Keratinocyte (primary cell): ENCODE data around the gene ITCH. TPM values are rescaled to one million over a fixed set of nuclear protein-coding genes. Genes with fewer than 3 reads are reported as not detected.

Source experiments
- DNase-seq: peaks from one replicate; pipeline ENCODE4 v3.0.0-alpha.2; 2011; ENCODE audit warnings: low read depth, missing footprints, low spot score
- FAIRE-seq: peaks from 2 replicates; lab custom pipeline; 2011; peaks lifted over from hg19 to GRCh38; lab: Jason Lieb, UNC
- H2AFZ ChIP-seq: 2 replicates; pipeline ENCODE4 v1.6.0; 2012; ENCODE audit warnings: low read length, control low read depth, inconsistent platforms; ENCODE audit not compliant: control insufficient read depth
- H3K27ac ChIP-seq: 2 replicates; pipeline ENCODE4 v1.5.1; 2011; ENCODE audit warnings: low read length; ENCODE audit not compliant: control insufficient read depth, insufficient read depth
- H3K27me3 ChIP-seq: 3 replicates; pipeline ENCODE4 v1.6.0; 2011; ENCODE audit warnings: low read length; ENCODE audit not compliant: control insufficient read depth, insufficient read depth; ENCODE audit errors: extremely low read depth
- H3K36me3 ChIP-seq, 2 experiments: 2 replicates in 1 of 2; 3 replicates in 1 of 2; pipeline ENCODE4 v1.5.1; 2011; ENCODE audit warnings: low read length in 2 of 2, mild to moderate bottlenecking in 1 of 2; ENCODE audit not compliant: control insufficient read depth in 2 of 2, insufficient read depth in 2 of 2; ENCODE audit errors: extremely low read depth in 1 of 2
- H3K4me1 ChIP-seq: 3 replicates; pipeline ENCODE4 v1.5.1; 2011; ENCODE audit warnings: low read length; ENCODE audit not compliant: control insufficient read depth, insufficient read depth; ENCODE audit errors: extremely low read depth
- H3K4me2 ChIP-seq: 3 replicates; pipeline ENCODE4 v1.6.0; 2011; ENCODE audit warnings: low read depth, low read length; ENCODE audit not compliant: control insufficient read depth, insufficient read depth; ENCODE audit errors: extremely low read depth
- H3K4me3 ChIP-seq, 3 experiments: fragments of 200-600 bp in 1 of 3; sonication (generic) in 1 of 3; 2 replicates in 2 of 3; 3 replicates in 1 of 3; pipeline ENCODE4 v1.5.1; 2011 to 2016; ENCODE audit warnings: low read length in 3 of 3, mild to moderate bottlenecking in 3 of 3, control low read depth in 2 of 3, inconsistent platforms in 1 of 3, low read depth in 1 of 3, mixed read lengths in 1 of 3, mixed run types in 1 of 3, moderate library complexity in 1 of 3; ENCODE audit not compliant: control insufficient read depth in 2 of 3, insufficient read depth in 2 of 3; ENCODE audit errors: extremely low read depth in 1 of 3
- H3K79me2 ChIP-seq: 2 replicates; pipeline ENCODE4 v1.6.0; 2012; ENCODE audit warnings: low read length; ENCODE audit not compliant: control insufficient read depth, insufficient read depth
- H3K9ac ChIP-seq: 3 replicates; pipeline ENCODE4 v1.6.0; 2011; ENCODE audit warnings: low read length; ENCODE audit not compliant: control insufficient read depth, insufficient read depth; ENCODE audit errors: extremely low read depth
- H3K9me1 ChIP-seq: 3 replicates; pipeline ENCODE4 v1.6.0; 2011; ENCODE audit warnings: low read length; ENCODE audit not compliant: control insufficient read depth, insufficient read depth; ENCODE audit errors: extremely low read depth
- H3K9me3 ChIP-seq: 2 replicates; pipeline ENCODE4 v1.5.1; 2012; ENCODE audit warnings: low read depth, low read length; ENCODE audit not compliant: control insufficient read depth
- H4K20me1 ChIP-seq: 3 replicates; pipeline ENCODE4 v1.6.0; 2011; ENCODE audit warnings: low read length; ENCODE audit not compliant: control insufficient read depth, insufficient read depth; ENCODE audit errors: extremely low read depth
- EZH2 ChIP-seq: IDR thresholded peaks from one replicate; pipeline ENCODE4 v1.6.1; 2012; ENCODE audit warnings: inconsistent platforms, mild to moderate bottlenecking, low read length, moderate library complexity
- dilution Hi-C: fragments of 300-500 bp; cut with MboI; formaldehyde crosslinking; loops from one replicate; pipeline ENCODE4 v1.7.0; 2020; ENCODE audit warnings: low sequenced_read_pairs; ENCODE audit not compliant: extremely low pct_ligation_motif_present
- polyA plus RNA-seq, 5 experiments: library from polyadenylated mRNA; depleted of rRNA in 3 of 5; stranded (reverse) in 3 of 5; stranded (forward) in 1 of 5; unstranded in 1 of 5; fragments of >200 nt; gene quantifications; 1 replicate in 1 of 5; 2 replicates in 3 of 5; 3 replicates in 1 of 5; pipeline versions ENCODE4 v1.2.1 to v1.2.3, GENCODE V29; 2011 to 2012; ENCODE audit warnings: missing spikeins in 2 of 5, low read depth in 1 of 5, low replicate concordance in 1 of 5
- TF ChIP-seq, protein P1 (sequence below), 3 experiments: IDR thresholded peaks in 1 of 3; conservative IDR thresholded peaks in 1 of 3; optimal IDR thresholded peaks in 1 of 3; 2 replicates in 2 of 3; 3 replicates in 1 of 3; pipeline versions ENCODE3 to v1.5.1; 2011; ENCODE audit warnings: low read length in 3 of 3, mild to moderate bottlenecking in 3 of 3, moderate library complexity in 2 of 3, control low read depth in 1 of 3, inconsistent platforms in 1 of 3; ENCODE audit not compliant: insufficient read depth in 2 of 3; ENCODE audit errors: extremely low read depth in 1 of 3

Gene ITCH
- polyA plus RNA-seq, 1 donor (not counting 4 experiments of a cell fraction or from before 2014, with no cell fraction given), result 42.5 TPM

DNA sequence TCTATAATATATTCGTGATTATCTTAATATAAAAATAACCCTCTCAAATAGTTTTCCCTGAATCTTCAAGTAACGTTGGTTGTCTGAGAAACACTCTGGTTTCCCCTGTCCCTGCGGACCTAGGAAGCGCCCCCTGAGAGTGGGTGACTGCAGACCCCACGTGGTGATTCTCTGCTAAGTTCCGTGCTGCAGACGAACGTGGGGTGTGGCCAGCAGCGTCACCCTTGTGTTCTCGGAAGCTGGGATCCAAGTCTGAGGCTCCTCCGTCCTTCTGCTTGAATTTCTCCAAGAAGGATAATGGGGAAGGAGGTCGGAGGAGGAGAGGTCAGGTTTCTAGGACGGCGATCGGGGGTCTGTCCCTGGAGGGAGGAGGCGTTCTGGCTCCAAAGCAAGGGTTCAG lies 178.8 kb downstream of the ITCH start:
- Histone ChIP-seq H3K79me2 (no peaks in the 10 kb centered on the region), H3K4me3 (no peak overlapping the region), H2AFZ (no peak overlapping the region), H3K27me3 (no peaks in the 10 kb centered on the region), H3K4me2 (no peak overlapping the region), H3K9me1 (peaks cover 3% of the 10 kb centered on the region), H3K27ac (no peak overlapping the region), H4K20me1 (peaks cover 9% of the 10 kb centered on the region), H3K4me1 (no peaks in the 10 kb centered on the region), H3K9ac (no peak overlapping the region), H3K9me3 (no peaks in the 10 kb centered on the region), H3K36me3 (peaks cover 28 to 29% of the 10 kb centered on the region in 2 experiments)
- FAIRE-seq (no peak), DNase-seq (no peak)
- TF ChIP-seq, protein P1, sequence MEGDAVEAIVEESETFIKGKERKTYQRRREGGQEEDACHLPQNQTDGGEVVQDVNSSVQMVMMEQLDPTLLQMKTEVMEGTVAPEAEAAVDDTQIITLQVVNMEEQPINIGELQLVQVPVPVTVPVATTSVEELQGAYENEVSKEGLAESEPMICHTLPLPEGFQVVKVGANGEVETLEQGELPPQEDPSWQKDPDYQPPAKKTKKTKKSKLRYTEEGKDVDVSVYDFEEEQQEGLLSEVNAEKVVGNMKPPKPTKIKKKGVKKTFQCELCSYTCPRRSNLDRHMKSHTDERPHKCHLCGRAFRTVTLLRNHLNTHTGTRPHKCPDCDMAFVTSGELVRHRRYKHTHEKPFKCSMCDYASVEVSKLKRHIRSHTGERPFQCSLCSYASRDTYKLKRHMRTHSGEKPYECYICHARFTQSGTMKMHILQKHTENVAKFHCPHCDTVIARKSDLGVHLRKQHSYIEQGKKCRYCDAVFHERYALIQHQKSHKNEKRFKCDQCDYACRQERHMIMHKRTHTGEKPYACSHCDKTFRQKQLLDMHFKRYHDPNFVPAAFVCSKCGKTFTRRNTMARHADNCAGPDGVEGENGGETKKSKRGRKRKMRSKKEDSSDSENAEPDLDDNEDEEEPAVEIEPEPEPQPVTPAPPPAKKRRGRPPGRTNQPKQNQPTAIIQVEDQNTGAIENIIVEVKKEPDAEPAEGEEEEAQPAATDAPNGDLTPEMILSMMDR (optimal IDR thresholded peaks at IDR 0.05 in 1 of 3, IDR thresholded peaks at IDR 0.05 in 1 of 3, conservative IDR thresholded peaks at IDR 0.05 in 1 of 3; ENCODE audit: extremely low read depth in 1 of 3, insufficient read depth in 2 of 3, low read length in 3 of 3), result no peak
- no peak for TF ChIP-seq EZH2
- dilution Hi-C loops, result no loop called here

DNA sequence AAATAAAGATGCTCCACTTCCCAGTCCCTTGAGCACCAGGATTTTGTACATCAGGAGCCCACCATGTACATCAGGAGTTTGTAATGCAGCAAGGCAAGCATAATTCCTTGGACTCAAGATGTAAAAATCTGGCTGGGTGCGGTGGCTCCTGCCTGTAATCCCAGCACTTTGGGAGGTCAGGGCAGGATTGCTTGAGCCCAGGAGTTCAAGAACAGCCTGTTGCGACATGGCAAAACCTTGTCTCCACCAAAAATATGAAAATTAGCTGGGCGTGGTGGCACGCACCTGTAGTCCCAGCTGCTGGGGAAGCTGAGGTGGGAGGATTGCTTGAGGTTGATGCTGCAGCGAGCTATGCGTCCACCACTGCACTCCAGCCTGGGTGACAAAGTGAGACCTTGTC lies 179.4 kb downstream of the ITCH start:
- no peak overlapping the region for H2AFZ ChIP-seq
- H3K79me2 ChIP-seq, result no peaks in the 10 kb centered on the region
- no peak overlapping the region for H3K4me3 ChIP-seq
- peaks cover 23 to 24% of the 10 kb centered on the region in 2 experiments for H3K36me3 ChIP-seq
- peaks cover 3% of the 10 kb centered on the region for H3K9me1 ChIP-seq
- dilution Hi-C loops, result no loop called here
- no peak overlapping the region for H3K4me2 ChIP-seq
- FAIRE-seq (no peak), DNase-seq (no peak)
- no peaks in the 10 kb centered on the region for H3K27me3 ChIP-seq
- H3K9ac ChIP-seq, result no peak overlapping the region
- no peak overlapping the region for H3K27ac ChIP-seq
- H3K9me3 ChIP-seq, result no peaks in the 10 kb centered on the region
- peaks cover 6% of the 10 kb centered on the region for H4K20me1 ChIP-seq
- H3K4me1 ChIP-seq, result no peaks in the 10 kb centered on the region
- TF ChIP-seq EZH2, result no peak
- TF ChIP-seq, protein P1 (optimal IDR thresholded peaks at IDR 0.05 in 1 of 3, IDR thresholded peaks at IDR 0.05 in 1 of 3, conservative IDR thresholded peaks at IDR 0.05 in 1 of 3; ENCODE audit: extremely low read depth in 1 of 3, insufficient read depth in 2 of 3, low read length in 3 of 3), result no peak
